ENCODE data around the gene SMPD3. TPM values are rescaled to one million over a fixed set of nuclear protein-coding genes. Genes with fewer than 3 reads are reported as not detected.

The SMPD3 gene
- polyA plus RNA-seq, 3 donors: 1.0 to 2.2 (median 1.5) TPM

DNA sequence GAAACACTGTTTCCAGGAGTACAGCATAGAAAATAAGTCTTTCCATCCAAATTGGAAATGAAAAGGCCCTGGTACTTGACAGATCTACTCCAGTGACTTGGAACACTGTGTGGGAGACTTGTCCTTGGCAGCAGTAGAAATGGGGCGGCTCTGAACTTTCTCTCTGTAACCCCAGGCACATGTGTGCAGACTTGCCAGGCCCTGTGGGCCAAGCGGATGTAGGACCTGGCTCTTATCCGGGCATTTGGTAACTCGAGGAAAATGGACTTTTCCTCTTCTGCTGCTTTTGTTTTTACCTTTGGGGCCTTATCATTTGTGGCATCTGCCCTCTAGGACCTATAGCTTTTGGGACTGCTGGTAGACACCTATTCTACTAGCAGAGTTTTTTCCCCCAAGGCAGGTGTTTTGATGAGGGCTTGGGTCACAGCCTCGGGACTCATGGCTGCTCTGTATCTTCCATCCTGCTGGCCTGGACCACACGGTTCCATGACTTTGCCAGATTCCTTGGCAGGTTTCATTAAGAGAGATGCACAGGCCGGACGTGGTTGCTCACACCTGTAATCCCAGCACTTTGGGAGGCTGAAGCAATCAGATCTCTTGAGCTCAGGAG is 43.5 kb downstream of the SMPD3 start:
- DNase-seq: no peak

DNA sequence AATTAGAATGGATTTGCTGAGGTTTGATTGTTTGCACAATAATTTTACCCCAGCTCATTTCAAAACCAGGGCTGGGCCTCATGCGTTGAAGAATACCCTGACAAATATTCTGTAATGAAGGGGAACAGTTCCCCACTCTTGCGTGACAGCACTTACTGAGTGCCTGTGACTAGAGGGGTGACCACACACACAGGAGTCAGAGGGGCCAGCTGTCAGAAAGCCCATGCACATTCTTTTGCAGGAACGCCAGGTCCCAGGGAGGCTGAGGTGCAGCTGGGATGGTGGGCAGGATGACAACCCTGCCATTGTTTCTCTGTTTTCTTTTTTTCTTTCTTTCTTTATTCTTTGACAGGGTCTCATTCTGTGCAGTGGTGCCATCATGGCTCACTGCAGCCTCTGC is 44.6 kb downstream of the SMPD3 start:
- no peak for DNase-seq

DNA sequence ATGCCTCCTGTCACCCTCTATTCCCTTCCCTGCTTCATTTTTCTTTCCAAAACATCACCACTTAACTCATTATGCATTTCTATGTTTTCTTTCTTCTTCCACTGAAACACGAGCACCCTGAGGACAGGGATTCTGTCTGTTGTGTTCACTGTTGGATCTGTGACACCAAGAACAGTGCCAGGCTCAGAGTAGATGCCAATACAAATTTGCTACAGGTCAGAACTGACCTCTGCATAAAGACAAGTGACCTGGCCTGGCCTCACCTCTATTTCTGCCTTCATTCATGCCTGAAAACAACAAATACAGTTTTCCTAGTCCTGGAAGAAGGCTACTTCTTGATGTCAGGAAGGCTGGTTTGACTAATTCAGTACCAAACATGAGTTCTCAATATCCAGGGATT is 45.1 kb downstream of the SMPD3 start:
- DNase-seq: no peak

DNA sequence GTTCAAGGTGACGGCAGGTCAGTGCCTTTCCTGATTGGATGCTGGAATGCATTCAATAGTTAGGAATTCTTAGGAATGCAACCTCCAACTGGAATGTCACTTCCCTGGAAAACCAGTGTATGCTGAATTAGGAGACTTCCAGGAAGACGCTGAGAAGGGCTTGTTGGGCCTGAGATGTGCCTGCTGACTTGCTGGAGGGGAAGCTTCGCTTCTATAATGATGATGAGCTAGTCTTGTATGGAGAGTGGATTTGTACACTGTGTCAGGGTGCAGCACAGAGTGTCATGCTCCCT is 45.6 kb downstream of the SMPD3 start:
- DNase-seq: no peak

DNA sequence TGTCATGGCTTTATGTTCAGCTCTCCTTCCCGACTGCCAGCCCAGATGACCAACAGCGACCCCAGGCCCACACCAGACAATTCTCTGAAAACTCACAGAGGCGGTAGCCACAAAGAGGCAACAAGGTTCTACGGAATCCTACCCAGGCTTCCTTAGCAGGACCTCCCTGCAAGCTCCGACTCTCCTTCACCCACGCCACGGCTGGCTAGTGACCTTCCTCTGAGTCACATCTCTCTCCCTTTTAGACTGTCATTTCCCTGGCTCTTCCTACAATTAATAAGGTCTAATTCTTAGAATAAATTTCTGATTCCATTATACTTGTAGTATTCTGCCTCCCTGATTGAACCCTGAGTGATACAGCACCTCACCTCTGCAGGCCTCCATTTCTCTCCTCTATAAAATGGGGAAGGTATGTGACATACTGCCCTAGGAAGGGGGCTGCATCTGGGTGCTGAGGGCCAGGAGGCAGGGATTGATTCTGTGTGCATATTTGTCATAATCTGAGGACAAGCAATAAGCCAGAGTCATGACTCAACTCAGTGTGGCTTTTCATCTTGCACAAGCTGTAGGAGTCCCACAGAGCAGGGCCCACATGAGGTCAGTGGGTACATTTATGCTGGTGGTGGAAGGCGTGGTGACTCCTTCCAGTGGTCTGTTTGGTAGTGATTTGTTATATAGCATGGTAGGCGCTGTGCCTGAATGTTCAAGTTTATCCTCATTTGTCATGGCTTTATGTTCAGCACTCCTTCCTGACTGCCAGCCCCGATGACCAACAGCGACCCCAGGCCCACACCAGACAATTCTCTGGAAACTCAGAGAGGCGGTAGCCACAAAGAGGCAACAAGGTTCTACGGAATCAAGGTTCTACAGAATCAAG is 46.2 kb downstream of the SMPD3 start:
- DNase-seq: no peak

DNA sequence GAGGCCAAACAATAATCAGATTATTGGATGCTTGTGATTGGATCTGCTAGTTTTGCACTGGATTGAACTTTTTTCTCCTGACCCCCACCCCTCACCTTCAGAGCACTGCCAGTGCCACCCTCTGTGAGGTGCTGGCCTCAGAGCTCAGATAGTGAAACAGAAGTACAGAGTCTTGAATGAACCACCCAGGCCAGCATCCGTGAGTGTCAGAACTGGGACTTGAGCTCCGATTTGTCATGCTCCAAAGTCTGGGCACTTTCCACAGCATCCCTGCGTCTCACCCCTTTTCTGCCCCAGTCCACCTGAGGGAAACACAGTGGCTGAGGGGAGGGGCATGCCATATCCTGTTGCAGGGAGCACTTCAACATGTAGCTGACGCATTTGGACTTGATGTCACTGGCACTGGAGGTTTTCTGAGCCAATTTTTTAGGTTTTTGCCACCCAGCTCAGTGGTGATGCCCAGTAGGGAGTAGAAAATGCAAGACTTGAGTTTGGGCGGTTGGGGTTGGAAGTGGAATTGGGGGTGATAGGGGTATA is 47.3 kb downstream of the SMPD3 start:
- no peak for DNase-seq

DNA sequence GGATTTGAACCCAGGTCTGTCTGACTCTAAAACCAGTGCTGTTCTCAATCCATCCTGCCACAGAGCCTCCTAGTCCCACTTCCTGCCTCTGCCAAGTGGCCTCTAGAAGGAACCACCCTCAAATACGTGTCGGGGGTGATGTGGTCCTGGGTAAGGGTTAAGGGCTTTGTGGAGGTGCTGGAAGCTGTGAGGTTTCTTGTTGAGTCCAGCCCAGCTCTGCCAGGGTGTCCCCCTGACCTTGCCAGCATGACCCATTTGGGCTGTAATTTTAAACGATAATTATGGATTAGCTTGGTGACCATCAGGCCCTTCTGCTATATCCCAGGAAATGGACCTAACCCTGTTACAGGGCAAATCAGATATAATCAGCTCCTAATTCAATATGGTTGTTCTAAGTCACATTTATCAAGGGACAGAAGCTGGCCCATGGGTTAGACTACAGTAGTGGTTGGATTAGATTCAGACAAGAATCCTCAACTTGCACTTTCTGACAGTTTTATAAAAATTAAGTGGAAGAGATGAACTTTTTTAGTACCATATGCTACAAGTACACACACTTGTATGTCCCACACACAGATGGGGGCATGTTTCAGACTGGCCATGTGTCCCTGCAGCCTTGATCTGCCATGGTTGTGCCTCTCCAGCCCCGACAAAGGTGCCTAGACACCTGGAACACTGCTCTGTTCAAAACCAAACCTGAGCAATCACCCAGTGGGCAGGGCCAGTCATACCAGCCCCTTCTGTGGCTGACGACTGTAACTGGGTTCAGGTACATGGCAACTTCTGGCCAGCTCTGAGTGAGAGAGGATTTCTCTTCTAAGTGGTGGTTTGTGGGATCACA is 48.0 kb downstream of the SMPD3 start:
- DNase-seq: no peak

DNA sequence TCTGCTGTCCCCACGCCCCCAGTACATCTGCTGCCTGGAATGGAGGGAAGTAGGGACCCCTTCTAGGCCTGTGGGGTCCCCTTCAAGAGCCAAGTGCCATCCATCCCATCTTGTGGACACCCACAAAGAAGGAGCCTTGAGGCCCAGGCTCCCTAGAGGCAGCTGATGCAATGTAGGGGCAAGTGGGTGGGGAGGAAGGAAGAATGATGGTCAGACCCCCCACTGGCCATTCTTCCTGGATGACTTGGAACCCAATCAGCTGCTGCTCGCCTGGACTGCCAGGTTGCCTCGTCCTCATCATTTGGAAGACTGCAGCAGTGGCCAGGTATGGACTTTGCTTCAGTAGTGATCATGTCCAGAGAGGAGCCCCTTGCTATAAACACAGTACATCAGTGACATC is 48.9 kb downstream of the SMPD3 start:
- DNase-seq: no peak

DNA sequence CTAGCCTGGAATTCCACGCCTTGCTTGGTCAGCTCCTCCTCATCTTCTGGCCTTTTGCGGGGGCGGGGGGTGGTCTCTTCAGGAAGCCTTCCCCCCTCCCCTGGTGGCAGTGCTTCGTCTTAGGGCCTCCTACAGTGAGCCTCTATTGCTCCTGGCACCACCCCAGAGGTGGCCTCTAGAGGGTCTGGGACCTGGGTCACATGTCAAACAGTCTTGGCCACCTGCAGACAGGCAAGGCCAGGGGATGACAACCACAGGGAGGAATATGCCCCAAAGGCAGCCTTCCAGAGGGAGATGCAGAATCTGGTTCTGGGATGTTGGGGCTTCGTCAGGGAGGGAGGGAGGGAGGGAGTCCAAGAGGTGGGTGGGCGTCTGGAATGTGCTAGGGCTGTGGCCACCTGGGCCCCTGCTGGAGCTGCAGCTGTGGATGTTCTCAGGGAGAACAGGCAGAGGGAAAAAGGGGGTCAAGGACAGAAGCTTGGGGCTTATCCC is 50.6 kb downstream of the SMPD3 start:
- no peak for DNase-seq

DNA sequence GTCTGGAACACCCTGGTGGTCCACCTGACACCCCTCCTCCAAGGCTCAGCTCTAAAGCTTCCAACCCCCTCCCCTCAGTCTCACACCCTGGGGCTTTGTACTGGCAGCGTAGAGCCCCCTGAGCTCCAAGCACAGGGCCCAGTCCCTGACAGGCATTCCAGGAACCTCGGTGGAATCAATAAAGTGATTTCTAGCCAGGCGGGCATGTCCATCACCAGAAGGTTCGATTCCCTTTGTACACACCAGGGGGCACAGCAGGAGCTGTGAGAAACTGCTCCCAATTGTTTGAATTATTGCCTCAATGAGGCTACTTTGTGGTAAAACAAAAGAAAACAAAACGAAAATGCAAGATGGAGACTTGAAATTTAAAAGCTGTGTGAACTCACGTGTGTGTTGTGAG is 51.8 kb downstream of the SMPD3 start:
- peak; percentile 29 for DNase-seq

DNA sequence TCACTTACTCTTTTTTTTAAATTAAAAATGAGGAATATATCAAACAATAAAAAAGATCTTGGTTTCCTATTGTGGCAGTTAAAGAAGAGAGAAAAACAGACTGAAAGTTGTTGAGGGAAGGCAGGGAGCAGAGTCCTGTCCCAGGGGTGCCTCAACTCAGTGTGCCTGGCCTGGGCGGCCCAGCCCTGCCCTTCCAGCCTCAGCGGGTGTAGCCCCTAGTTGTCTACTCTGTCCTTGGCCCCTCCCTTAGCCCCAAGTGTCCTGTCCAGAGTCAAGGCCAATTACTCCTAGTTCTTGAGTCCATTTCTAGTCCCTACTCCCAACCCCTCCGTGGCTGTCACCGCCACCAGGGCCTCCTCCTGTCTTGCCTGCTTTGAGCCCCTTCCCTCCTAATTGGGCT is 52.5 kb downstream of the SMPD3 start:
- no peak for DNase-seq

DNA sequence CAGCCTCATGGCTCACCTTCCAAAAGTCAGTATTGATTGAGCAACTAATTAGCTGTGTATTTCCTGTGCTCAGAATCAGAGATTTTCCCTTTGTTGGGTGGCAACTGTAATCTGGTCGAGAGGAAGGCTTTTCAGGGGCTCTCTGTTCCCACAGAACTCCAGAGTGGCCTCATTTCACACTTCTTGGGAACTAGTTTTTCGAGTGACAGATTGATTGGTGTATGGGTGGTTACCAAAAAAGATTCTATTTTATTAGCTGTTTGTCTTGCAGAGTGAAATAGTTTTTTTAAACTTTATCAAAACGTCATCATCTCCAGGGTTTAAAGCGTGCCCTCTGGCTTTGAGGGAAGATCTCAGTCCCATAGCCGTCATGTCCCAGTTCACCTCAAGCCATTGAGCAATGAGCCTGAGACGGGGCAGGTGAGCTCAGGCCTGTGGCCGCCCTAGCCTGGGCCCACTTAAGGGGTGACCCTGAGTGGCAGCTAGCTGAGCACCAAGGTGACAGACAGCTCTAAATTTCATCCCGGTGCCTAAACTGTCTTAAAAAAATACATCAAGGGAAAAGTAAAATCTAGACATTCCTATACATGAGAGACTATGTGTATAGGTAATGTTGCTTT is 53.0 kb downstream of the SMPD3 start:
- DNase-seq: no peak

DNA sequence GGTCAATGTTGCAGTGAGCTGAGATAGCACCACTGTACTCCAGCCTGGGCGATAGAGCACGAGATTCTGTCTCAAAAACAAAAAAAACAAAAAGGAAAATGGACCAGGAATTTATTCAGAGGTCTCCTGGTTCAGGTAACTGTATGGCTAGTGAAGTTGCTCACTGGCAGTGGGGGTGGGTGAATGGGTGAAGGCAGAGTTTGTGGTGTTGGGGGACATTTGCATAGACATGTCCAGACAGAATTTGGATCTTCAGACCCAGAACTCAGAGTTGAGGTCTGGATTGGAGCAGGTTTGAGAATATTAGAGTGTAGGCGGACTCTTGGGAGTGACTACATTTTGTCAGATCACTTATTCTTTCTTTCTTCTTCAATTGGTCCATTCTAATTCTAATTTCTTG is 55.0 kb downstream of the SMPD3 start:
- DNase-seq: no peak

DNA sequence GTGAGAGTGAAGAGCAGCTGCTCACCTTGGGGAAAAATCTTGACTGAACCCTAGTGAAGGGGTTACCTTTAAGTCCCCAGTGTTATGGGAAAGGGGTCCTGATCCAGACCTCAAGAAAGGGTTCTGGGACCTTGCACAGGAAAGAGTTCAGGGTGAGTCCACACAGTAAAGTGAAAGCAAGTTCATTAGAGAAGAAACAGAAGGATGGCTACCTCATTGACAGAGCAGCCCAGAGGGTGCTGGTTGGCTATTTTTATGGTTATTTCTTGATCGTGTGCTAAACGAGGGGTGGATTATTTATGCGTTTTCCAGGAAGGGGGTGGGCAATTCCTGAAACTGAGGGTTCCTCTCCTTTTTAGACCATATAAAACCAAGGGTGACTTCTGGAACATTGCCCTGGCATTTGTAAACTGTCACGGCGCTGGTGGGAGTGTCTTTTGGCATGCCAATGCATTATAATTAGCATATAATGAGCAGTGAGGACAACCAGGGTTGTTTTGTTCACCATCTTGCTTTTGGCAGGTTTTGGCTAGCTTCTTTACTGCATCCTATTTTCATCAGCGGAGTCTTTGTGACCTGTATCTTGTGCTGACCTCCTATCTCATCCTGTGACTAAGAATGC is 58.4 kb downstream of the SMPD3 start:
- no peak for DNase-seq

DNA sequence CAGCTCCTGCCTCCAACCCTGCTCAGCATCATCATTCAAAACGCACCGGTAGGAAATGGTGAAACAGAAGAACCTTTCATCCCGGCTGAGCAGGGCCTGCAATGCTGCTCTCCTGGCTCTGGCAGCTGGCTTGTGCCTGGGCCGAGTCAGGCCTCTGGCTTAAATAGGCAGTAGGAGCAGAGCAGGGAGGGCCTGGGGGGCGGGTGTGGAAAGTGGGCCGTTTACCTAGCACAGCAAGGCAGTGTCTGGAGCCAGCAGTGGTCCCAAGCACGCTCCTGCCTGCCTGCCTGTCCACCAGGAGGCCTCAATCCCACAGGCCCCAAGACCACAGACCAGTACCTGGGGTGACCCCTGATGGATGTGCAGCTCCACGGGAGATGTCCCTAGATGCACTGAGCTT is 59.3 kb downstream of the SMPD3 start:
- DNase-seq: no peak

DNA sequence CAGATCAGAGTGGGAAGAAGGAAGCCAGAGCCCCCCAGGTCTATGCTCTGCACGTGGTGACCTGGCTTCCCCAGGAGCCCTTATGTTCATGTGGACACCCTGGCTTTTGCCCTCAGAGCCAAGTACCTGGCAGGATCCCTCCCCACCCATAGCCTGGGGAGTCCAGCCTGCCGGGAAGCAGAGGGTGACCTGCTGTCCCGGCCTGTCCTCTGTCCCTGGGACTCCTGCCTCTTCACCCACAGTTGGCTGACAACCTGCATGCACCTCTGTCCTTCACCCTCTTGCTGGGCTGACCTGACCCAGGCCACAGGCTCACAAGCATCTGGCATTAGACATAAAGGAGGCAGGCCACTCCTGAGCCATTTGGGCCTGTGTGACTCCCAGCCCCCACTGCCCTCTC is 60.2 kb downstream of the SMPD3 start:
- no peak for DNase-seq

DNA sequence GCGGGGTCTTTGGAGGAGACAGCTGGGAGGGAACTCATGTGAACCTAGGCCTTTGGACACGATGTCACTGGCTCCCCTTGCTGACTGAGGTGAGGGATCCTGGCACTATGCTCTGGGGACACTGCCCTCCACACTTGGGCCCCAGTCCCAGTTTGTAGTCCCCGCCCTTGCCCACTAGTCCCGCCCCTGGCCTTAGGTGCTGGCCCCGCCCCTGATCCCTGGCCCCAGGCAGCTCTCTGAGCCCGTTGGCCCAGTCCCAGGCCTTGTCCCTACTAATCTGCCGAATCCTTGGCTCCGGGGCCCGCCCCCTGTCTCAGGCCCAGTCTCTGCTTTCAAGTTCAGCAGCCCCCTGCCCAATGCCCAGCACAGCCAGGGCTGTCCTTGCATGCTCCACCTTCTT is 61.0 kb downstream of the SMPD3 start:
- DNase-seq: no peak

DNA sequence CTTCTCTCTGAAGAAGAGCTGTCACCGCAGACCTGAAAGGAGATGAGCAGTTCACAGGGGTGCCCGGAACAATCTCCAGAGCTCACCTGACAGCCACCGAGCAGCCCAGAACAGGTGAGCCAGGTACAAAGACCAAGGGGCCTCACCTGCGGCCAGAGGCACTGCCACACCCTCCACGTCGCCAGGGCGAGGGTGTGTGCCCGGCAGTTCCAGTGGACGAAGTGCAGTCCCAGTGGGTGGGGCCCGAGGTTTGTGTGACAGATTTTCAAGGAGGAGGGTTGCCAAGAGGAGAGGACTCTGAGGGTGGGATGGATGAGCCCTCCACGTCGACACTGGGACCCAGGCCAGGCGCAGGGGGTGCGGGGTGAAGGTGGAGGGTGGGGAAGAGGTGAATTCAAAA is 61.7 kb downstream of the SMPD3 start:
- DNase-seq: no peak

DNA sequence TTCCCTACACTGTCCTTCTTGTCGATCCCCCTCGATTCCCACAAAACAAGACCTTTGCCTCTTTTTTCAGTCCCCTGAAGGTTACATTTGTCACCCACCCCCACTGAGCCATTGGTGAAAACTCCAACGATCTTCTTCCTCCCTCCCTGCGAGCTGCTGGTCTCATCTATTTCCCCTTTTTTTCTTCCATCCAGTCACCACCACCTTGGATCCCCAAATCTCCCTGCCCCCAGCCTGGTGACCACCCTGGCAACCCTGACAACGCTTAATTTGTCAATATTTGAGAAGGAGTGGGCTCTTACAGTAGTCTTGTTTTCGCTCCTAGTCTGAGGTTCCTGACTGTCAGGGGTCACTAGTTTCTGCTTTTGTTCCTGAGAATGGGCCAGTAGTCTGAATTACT is 62.9 kb downstream of the SMPD3 start:
- no peak for DNase-seq

DNA sequence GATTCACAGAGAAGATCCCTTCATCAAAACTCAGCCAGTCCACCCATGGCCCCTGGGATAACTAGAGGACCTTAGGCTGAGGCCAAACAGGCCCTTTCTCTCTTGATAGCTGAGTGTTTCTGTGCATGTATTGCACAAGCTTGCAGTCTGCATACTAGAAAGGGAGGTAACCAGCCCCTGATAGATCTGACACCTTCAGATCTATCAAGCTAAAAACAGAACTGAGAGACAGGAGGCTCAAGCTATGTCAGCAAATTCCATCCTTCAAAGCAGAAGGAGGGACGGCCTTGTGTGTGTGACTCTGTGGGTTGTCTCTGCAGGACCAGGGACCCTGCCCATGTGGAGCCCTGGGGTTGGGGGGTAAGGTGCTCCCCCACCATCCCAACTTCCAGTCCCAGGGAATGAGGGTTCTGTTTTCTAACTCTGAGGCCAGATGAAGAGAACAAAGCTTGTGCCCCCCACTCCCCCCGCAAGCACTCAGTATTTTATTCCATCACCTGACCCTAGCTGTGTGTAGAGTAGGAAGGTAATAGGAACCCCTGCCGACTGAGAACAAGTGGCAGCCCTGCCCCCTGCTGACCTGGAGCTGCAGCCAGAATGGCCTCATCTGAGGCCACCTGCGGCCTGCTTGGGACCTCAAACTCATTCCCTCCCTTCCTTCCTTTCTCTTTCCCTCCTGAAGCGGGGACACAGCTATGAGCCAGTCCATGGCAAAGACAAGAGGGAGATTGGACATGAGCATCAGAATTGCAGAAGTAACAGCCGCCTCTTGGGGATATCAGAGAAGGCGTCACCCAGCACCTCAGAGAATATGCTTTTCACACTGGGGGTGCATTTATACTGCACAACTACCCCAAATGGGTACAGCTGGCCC is 63.8 kb downstream of the SMPD3 start:
- DNase-seq: no peak

DNA sequence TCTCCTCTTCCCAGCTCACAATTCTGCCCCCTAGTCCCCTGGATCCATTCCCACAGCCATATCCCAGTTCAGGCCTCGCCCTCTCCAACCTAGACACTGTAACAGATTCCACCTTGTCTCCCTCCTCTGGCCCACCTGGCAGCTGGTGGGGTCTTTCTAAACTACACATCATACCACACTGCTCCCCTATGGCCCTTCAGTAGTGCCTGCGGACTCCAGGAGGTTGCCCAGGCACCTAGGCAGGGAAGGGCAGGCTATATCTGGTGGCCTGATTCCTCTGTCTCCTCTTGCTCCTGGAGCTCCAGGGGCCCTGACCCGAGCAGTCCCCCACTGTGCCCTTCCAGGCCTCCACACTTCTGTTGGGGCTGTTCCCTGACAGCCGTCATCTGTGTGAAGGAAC is 64.5 kb downstream of the SMPD3 start:
- DNase-seq: no peak
